ENCODE results near the gene EPHB1. TPM values are rescaled to one million over a fixed set of nuclear protein-coding genes. Genes with fewer than 3 reads are reported as not detected.

Gene EPHB1
- total RNA-seq, 2 donors from 2014 or later, result 0.68 to 0.71 TPM

DNA sequence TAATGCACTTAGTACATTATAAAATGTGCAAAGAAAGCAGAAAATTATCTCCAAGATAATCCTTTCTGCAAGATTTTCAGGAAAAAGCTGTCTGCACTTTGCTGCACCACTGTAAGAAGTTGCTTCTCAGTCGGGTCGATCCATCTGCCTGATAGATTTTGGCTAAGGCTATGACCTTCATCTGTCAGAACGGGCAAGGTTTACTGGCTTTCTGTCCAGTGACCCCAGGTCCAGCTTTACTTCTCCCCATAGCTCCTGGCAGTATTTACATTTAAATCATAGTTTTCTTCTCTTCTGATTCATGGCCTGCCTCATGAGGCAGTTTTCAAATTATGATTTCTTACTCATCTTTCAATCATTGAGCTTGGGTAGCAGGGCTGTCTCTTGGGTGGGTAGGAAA lies 422.7 kb downstream of the EPHB1 start:
- DNase-seq (ENCODE audit: low spot score) (no peak), ATAC-seq (ENCODE audit: insufficient number of reproducible peaks, low FRiP score, low read depth) (no peak)
- Histone ChIP-seq H3K36me3 (no peaks in the 10 kb centered on the region), H3K27me3 (replicated peaks; ENCODE audit: insufficient read depth) (no peaks in the 10 kb centered on the region), H3K4me3 (no peak overlapping the region), H3K4me1 (ENCODE audit: control insufficient read depth in 1 of 2, low read depth in 2 of 2) (no peaks in the 10 kb centered on the region), H3K27ac (no peak overlapping the region), H3K9me3 (no peaks in the 10 kb centered on the region)
- TF ChIP-seq, protein P1, sequence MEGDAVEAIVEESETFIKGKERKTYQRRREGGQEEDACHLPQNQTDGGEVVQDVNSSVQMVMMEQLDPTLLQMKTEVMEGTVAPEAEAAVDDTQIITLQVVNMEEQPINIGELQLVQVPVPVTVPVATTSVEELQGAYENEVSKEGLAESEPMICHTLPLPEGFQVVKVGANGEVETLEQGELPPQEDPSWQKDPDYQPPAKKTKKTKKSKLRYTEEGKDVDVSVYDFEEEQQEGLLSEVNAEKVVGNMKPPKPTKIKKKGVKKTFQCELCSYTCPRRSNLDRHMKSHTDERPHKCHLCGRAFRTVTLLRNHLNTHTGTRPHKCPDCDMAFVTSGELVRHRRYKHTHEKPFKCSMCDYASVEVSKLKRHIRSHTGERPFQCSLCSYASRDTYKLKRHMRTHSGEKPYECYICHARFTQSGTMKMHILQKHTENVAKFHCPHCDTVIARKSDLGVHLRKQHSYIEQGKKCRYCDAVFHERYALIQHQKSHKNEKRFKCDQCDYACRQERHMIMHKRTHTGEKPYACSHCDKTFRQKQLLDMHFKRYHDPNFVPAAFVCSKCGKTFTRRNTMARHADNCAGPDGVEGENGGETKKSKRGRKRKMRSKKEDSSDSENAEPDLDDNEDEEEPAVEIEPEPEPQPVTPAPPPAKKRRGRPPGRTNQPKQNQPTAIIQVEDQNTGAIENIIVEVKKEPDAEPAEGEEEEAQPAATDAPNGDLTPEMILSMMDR (IDR thresholded peaks at IDR 0.05), result no peak

DNA sequence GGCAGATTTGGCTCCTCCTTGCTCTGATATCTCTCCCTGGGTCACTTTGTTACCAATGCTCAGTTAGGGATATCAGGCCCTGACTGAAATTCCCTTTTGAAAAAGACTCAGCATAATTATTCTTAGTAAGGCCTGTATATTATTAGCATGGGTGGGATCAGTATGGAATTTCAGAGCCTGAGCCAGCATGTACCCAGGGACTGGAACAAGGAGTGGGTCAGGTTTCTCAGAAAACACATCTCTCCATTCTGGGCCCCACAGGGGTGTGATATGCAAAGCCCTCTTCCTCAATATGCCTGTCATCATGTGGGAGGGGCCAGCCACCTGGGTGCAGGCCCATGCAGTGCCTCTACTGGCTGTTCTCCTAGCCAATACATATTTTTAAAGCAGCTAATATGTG lies 423.2 kb downstream of the EPHB1 start:
- DNase-seq (ENCODE audit: low spot score), result no peak
- Histone ChIP-seq H3K9me3 (no peaks in the 10 kb centered on the region), H3K27me3 (replicated peaks; ENCODE audit: insufficient read depth) (no peaks in the 10 kb centered on the region), H3K27ac (no peak overlapping the region), H3K36me3 (no peaks in the 10 kb centered on the region), H3K4me3 (no peak overlapping the region), H3K4me1 (ENCODE audit: control insufficient read depth in 1 of 2, low read depth in 2 of 2) (no peaks in the 10 kb centered on the region)
- no peak for ATAC-seq (ENCODE audit: insufficient number of reproducible peaks, low FRiP score, low read depth)
- TF ChIP-seq, protein P1 (IDR thresholded peaks at IDR 0.05), result no peak

DNA sequence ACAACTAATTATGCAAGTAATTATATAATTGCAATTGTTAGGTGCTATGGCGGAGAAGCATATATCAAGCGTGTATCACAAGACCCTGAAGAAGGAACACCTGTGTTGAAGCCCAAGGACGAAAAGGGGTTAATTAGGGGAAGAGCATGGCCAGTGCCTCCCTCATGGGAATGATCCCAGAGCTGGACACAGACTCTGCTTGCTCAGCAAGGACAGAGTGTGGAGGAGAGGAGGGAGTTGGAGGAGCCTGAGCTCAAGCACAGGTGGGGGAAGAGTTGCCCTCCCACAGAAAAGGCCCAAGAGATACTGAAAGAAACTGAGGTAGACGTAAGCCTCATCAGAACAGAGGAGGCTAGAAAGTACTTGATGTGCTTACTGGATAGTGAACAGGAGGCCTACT lies 423.7 kb downstream of the EPHB1 start:
- H3K9me3 ChIP-seq, result no peaks in the 10 kb centered on the region
- no peaks in the 10 kb centered on the region for H3K27me3 ChIP-seq (replicated peaks; ENCODE audit: insufficient read depth)
- no peaks in the 10 kb centered on the region for H3K4me1 ChIP-seq (ENCODE audit: control insufficient read depth in 1 of 2, low read depth in 2 of 2)
- TF ChIP-seq, protein P1 (IDR thresholded peaks at IDR 0.05), result no peak
- ATAC-seq (ENCODE audit: insufficient number of reproducible peaks, low FRiP score, low read depth) (no peak), DNase-seq (ENCODE audit: low spot score) (no peak)
- no peak overlapping the region for H3K4me3 ChIP-seq
- H3K36me3 ChIP-seq, result no peaks in the 10 kb centered on the region
- H3K27ac ChIP-seq, result no peak overlapping the region

DNA sequence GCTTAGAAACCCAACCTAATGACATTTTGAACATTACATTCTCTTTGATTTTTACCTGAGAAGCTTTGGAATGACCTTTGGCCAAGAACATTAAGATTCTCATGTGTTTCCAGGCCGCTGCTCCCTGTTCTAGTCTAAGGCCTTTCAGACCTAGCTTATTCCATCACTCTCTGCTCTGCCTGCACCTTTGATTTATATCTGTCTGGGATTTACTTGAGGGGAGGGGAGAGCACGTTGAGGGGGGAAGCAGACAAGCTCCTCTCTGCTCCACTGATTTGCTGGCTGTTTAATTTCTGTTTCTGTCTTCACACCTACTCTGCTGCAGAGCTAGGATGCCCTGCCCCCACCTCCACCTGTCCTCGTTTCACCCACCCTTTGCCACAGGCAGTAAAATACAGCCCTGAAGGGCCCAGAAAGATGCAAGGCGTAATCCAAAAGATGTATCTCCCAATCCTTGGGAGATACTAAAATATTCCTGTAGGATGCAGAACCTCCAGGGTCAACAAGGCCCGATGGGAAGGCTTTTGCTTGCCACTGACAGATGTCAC lies 429.8 kb downstream of the EPHB1 start:
- ATAC-seq (ENCODE audit: insufficient number of reproducible peaks, low FRiP score, low read depth), result no peak
- no peaks in the 10 kb centered on the region for H3K9me3 ChIP-seq
- H3K4me1 ChIP-seq (ENCODE audit: control insufficient read depth in 1 of 2, low read depth in 2 of 2), result no peaks in the 10 kb centered on the region
- H3K36me3 ChIP-seq, result no peaks in the 10 kb centered on the region
- DNase-seq (ENCODE audit: low spot score), result no peak
- H3K27ac ChIP-seq, result no peak overlapping the region
- TF ChIP-seq, protein P1 (IDR thresholded peaks at IDR 0.05), result no peak
- no peak overlapping the region for H3K4me3 ChIP-seq
- H3K27me3 ChIP-seq (replicated peaks; ENCODE audit: insufficient read depth), result no peaks in the 10 kb centered on the region

DNA sequence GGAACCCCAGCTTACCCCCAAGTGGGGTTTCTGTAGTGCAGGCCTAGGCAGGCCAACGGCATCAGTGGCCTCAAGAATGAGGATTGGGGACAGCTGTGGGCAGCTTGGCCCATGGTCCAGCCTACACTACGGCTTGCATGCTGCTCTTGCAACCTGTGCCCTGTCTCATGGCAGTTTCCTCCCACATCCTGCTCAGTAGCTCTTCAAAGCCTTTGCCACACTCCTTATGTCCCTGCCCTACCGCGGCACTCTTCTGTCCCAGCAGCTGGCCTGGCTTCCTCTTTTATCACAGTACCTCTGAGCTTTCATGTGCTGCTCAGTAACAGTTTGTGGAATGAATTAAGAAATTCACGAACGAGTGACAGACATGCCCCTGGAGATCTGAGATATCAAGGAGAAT lies 431.0 kb downstream of the EPHB1 start:
- TF ChIP-seq, protein P1 (IDR thresholded peaks at IDR 0.05), result no peak
- ATAC-seq (ENCODE audit: insufficient number of reproducible peaks, low FRiP score, low read depth), result no peak

More for the DNA sequence above, 431.0 kb downstream of the EPHB1 start:
- Histone ChIP-seq H3K36me3 (no peaks in the 10 kb centered on the region), H3K27ac (no peak overlapping the region), H3K27me3 (replicated peaks; ENCODE audit: insufficient read depth) (no peaks in the 10 kb centered on the region), H3K4me1 (ENCODE audit: control insufficient read depth in 1 of 2, low read depth in 2 of 2) (no peaks in the 10 kb centered on the region), H3K4me3 (no peak overlapping the region), H3K9me3 (no peaks in the 10 kb centered on the region)
- no peak for DNase-seq (ENCODE audit: low spot score)
